Mucosa of stomach (tissue), 1 donor: Measurements from ENCODE around the gene ARL5C.

Experiments
- H3K27me3 ChIP-seq: one replicate; pipeline ENCODE4 v1.7.0; 2013; ENCODE audit warnings: mild to moderate bottlenecking, low read length; ENCODE audit not compliant: control insufficient read depth, insufficient read depth
- H3K36me3 ChIP-seq: one replicate; pipeline ENCODE4 v1.7.0; 2013; ENCODE audit warnings: low read length; ENCODE audit not compliant: control insufficient read depth, insufficient read depth
- H3K4me1 ChIP-seq: one replicate; pipeline ENCODE4 v1.7.0; 2013; ENCODE audit warnings: mild to moderate bottlenecking, low read length; ENCODE audit not compliant: control insufficient read depth, insufficient read depth
- H3K4me3 ChIP-seq: one replicate; pipeline ENCODE4 v1.7.0; 2013; ENCODE audit warnings: low read length
- H3K9ac ChIP-seq: one replicate; pipeline ENCODE4 v1.7.0; 2013; ENCODE audit warnings: mild to moderate bottlenecking, low read length, moderate library complexity
- H3K9me3 ChIP-seq: one replicate; pipeline ENCODE4 v1.7.0; 2013; ENCODE audit warnings: mild to moderate bottlenecking, low read length, moderate library complexity; ENCODE audit not compliant: control insufficient read depth
- donor health status: Pancreatic carcinoma.

ARL5C gene

DNA sequence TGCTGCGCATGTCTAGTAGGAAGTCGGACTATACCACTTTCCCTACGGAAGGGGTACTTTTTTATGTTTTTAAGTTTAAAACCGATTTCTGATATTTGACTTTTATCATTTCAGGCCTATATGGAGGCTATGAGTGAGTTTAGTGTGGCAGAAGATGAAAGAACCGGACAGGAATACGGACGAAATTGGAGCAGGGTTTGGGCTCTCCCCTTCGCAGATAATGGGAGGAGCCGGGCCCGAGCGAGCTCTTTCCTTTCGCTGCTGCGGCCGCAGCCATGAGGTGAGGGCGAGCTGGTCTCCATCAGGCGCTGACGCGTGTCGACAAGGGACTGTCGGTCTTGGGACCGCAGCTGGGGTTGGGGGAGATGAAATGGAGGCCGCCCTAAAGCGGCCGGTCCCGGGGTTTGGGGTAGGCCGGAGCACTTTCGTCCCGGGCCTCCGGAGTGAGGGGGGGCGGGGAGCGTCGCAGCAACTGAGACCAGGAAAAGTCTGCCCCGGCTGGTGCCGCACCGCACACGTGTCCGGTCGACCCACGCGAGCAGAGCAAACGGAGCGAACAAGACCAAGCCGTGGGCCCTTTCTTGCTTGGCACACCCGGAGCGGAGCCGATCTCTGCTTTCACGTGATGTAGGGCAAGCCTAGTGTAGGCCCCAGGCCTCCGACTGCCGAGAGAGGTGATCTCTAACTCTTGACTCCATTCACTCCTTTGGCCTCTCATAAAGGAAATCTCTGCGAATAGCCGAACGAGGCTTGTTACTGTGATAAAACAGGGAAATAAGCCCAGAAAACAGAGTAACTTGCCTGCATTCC lies 34.3 kb upstream of the ARL5C start, which contains the start of gene RPL19:
Gene RPL19 (plus strand): TSS at position 214 of the 810 bp plus-strand sequence. CDS start 62 bp downstream, at position 276.
- H3K4me1 ChIP-seq: peaks cover 17% of the 10 kb centered on the region
- peaks cover 19% of the 10 kb centered on the region for H3K36me3 ChIP-seq
- no peaks in the 10 kb centered on the region for H3K9me3 ChIP-seq
- H3K9ac ChIP-seq: peak within 1 kb of the TSS; percentile 90
- peak within 1 kb of the TSS; percentile 36 for H3K4me3 ChIP-seq
- H3K27me3 ChIP-seq: no peaks in the 10 kb centered on the region

DNA sequence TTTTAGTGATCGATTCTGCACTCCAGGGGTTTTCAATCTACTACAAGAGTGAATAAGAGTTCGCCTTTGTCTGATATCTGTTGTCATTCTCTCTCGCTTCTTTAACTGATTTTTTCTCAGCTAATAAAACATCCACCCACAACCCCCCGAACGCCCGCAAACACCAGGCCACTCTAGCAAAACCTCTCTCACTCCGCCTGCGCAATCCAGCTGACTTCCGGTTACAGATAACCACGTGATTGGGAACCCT lies 33.8 kb upstream of the ARL5C start:
- H3K4me3 ChIP-seq: peak overlapping the region; percentile 36

DNA sequence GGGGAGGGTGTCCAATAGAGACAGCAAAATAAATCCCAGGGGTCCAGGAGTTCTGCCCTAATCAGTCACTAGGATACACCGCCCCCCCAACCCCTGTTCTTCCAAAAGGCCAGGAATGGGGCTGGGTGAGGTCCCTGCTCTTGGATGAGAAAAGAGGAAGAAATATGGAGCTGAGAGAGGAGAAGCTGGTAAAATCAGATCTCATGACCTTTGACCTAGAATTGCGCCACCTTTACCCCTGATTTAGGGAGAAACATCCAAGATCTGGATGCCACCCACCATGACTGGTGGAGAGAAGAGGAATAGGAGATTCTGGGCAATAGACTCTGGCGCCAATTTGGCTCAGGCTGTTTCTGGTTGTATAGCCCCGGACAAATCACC lies 32.2 kb upstream of the ARL5C start:
- Histone ChIP-seq H3K36me3 (peaks cover 9% of the 10 kb centered on the region), H3K9me3 (no peaks in the 10 kb centered on the region), H3K4me3 (no peak overlapping the region), H3K9ac (no peak overlapping the region), H3K4me1 (peaks cover 22% of the 10 kb centered on the region), H3K27me3 (no peaks in the 10 kb centered on the region)

More for the DNA sequence above, 33.8 kb upstream of the ARL5C start:
- Histone ChIP-seq H3K9me3 (no peaks in the 10 kb centered on the region), H3K36me3 (peaks cover 19% of the 10 kb centered on the region), H3K27me3 (no peaks in the 10 kb centered on the region), H3K4me1 (peaks cover 22% of the 10 kb centered on the region), H3K9ac (peak overlapping the region; percentile 90)

- H3K4me3 ChIP-seq: peak within 1 kb of the TSS; percentile 56
- peak within 1 kb of the TSS; percentile 63 for H3K9ac ChIP-seq
- no peaks in the 10 kb centered on the region for H3K9me3 ChIP-seq
- no peaks in the 10 kb centered on the region for H3K27me3 ChIP-seq
- peaks cover 22% of the 10 kb centered on the region for H3K4me1 ChIP-seq
- H3K36me3 ChIP-seq: peaks cover 6% of the 10 kb centered on the region
Observed at GRCh38 chr17:39197380-39198185, 31.6 kb upstream of the ARL5C start, which contains the start of gene CACNB1. TSS of gene CACNB1 (minus strand) at chr17:39197669. CDS start at chr17:39197495, 174 bp downstream.

DNA sequence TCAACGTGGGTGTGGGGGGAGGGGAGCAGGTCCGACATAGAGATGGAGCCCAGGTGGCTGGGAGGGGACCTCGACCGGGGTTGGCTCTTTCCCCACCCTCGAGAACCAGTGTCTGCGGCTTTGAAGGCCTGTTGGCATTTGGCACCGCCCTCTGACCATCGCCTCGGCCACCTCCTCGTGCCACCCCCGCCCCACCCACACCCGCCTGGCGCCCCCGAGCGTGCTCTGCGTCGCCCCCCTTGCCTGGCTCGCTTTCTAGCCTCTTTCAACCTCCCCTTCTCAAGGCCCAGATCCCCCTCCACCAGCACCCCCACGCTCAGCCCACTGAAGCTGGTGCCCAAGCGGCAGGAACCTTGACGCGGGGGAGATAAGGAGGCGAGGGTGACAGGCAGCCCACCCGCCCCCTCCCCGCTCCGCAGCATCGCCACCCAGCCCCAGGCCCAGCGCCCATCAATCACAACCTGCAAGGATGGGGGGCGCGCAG lies 30.9 kb upstream of the ARL5C start:
- peak overlapping the region; percentile 63 for H3K9ac ChIP-seq
- H3K27me3 ChIP-seq: no peaks in the 10 kb centered on the region
- H3K36me3 ChIP-seq: no peaks in the 10 kb centered on the region
- peak overlapping the region; percentile 56 for H3K4me3 ChIP-seq
- peaks cover 22% of the 10 kb centered on the region for H3K4me1 ChIP-seq
- H3K9me3 ChIP-seq: no peaks in the 10 kb centered on the region

DNA sequence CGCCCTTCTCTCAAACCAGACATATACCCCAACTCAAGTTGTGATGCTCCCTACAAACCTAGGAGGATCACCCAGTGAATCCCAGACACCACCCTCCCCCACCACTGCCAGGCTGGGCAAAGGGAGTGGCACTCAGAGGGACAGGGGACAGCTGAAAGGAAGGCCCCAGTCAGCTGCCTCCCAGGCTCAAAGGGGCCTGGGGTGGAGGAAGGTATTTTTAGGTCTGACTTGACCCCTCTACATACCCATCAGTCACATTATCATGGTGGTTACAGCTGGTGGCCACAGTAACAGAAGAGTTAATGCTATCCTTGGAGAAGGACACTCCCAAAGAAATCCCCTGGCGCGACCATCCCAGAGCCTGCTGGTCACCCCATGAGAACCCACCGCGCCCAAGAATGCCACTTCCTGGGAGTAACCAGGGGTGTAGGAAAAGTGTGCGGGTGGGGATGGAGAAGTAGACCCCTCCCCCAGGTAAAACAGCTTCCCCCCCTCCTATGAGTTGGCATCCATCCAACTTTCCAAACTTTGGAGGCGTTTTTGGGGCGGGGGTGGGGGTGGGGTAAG lies 30.4 kb upstream of the ARL5C start:
- H3K4me3 ChIP-seq: no peak overlapping the region
- no peaks in the 10 kb centered on the region for H3K36me3 ChIP-seq
- peaks cover 22% of the 10 kb centered on the region for H3K4me1 ChIP-seq
- H3K9ac ChIP-seq: peak overlapping the region; percentile 18
- no peaks in the 10 kb centered on the region for H3K9me3 ChIP-seq
- no peaks in the 10 kb centered on the region for H3K27me3 ChIP-seq

DNA sequence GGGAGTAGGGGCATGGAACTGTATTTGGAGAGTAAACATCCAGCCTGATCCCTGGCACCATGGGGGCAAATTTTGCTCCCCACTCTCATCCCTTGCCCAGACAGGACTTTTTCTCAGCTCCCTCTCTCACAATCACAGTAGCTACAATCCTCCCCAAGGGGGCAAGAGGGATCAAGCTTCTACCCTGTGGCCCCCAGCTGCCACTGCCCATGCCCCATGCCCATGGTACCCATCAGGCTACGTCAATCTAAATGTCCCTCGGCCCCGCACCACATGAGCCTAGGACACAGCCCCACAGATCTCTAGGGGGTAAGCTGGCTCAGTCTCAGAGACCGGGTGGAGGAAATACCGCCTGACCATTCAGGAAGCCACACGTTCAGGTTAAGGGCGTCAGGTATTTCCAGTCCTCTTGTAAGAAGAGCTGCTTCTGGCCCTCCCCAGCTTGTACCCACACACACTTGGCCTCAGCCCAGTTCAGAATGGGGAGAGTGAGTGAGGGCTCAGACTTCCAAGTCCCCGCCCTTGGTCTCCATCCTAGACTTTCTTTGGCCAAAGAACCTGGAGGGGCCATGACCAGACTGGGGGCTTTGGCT lies 29.7 kb upstream of the ARL5C start:
- no peaks in the 10 kb centered on the region for H3K9me3 ChIP-seq
- H3K4me1 ChIP-seq: peaks cover 22% of the 10 kb centered on the region
- H3K27me3 ChIP-seq: no peaks in the 10 kb centered on the region
- H3K36me3 ChIP-seq: no peaks in the 10 kb centered on the region
- peak overlapping the region; percentile 18 for H3K9ac ChIP-seq
- no peak overlapping the region for H3K4me3 ChIP-seq

DNA sequence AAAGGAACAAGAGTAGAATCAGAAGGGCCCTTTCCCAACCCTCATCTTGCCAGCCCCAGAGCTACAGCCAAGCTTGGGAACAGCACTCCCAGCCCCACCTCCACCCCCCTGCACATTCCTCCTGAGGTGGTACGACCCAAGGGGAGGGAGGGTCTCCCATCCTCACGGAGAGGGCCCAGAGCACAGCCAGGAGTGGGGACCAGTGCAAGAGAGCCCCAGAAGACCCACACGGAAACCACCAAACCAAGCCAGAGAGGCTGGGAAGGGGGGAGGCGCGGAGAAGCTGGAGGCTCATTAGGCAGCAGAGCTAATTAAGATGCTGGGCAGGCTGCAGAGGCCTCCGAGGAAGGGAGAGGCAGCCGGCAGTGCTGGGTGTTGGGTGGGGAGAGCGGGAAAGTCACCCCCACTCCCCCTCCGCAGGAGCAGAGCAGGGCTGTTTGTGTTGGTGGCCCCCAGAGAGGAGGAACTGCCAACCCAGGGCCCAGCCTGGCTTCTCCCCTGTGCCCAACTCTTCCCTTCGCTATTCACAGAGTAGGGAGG lies 29.1 kb upstream of the ARL5C start:
- H3K4me3 ChIP-seq: no peak overlapping the region
- no peaks in the 10 kb centered on the region for H3K36me3 ChIP-seq
- no peak overlapping the region for H3K9ac ChIP-seq
- H3K27me3 ChIP-seq: no peaks in the 10 kb centered on the region
- peaks cover 22% of the 10 kb centered on the region for H3K4me1 ChIP-seq
- H3K9me3 ChIP-seq: no peaks in the 10 kb centered on the region

- Histone ChIP-seq H3K36me3 (no peaks in the 10 kb centered on the region), H3K9me3 (no peaks in the 10 kb centered on the region), H3K4me3 (no peak overlapping the region), H3K9ac (no peak overlapping the region), H3K27me3 (no peaks in the 10 kb centered on the region), H3K4me1 (peaks cover 22% of the 10 kb centered on the region)
Observed at GRCh38 chr17:39194089-39194984, 28.4 kb upstream of the ARL5C start.

DNA sequence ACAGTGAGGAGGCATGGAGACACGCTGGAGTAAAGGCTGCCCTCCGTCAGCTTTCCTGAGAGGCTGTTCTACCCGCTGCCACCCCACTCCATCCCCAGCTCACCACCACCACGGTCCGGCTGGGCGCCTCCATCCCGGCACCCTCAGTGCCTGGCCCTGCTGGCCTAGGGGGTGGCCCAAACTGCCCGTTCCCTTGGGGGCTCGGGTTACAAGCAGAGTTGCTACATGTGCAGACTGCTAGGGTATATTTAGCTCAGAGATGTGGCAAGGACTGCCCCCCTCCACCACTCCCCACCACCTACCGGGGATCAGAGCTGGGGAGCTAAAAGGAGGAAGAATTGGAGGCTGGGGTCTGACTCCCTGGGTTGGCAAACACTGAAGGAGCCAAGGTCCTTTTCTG lies 27.4 kb upstream of the ARL5C start:
- Histone ChIP-seq H3K9me3 (no peaks in the 10 kb centered on the region), H3K4me1 (peaks cover 22% of the 10 kb centered on the region), H3K36me3 (no peaks in the 10 kb centered on the region), H3K27me3 (no peaks in the 10 kb centered on the region), H3K4me3 (no peak overlapping the region), H3K9ac (no peak overlapping the region)

- peaks cover 17% of the 10 kb centered on the region for H3K4me1 ChIP-seq
- no peaks in the 10 kb centered on the region for H3K27me3 ChIP-seq
- no peaks in the 10 kb centered on the region for H3K9me3 ChIP-seq
- no peaks in the 10 kb centered on the region for H3K36me3 ChIP-seq
- no peak overlapping the region for H3K4me3 ChIP-seq
- H3K9ac ChIP-seq: no peak overlapping the region
Observed at GRCh38 chr17:39192901-39193300, 26.9 kb upstream of the ARL5C start.
